NCI-H2171 (cell line): Measurements from ENCODE around the gene RNF114.
A peak's percentile ranks its signal among the peaks of the same experiment; 100 is the strongest.
"Not testable (repeated sequence)": the region's sequence is repeated elsewhere in the genome, so short reads cannot be mapped to it uniquely, and the experiment has no call there.

ENCODE experiments used
- DNase-seq: peaks from one replicate; lab custom pipeline; 2025; lab: John Stamatoyannopoulos, UW

Gene RNF114

DNA sequence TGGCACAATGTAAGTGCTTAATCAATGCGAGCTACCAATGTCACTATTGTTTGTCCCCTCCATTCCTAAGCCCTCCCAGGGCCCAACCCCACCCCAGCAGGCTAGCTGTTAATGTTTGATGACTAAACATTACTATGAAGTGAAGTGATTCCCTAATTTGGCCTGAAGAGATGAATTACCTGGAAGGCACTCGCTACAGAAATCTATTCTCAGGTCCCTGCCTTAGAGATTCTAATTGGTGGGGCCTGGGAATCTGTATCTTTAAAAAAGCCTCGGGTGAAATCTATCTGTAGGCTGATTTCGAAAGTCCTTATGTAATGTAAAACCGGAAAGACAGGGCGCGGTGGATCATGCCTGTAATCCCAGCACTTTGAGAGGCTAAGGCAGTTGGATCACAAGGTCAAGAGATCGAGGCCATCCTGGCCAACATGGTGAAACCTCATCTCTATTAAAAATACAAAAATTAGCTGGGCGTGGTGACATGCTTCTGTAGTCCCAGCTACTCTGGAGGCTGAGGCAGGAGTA is 29.6 kb downstream of the RNF114 start:
- DNase-seq: no peak

- no peak for DNase-seq
Measured at GRCh38 chr20:49966861-49967260, 30.7 kb downstream of the RNF114 start.

GRCh38 chr20:49969234-49969633 is 33.0 kb downstream of the RNF114 start:
- no peak for DNase-seq

DNA sequence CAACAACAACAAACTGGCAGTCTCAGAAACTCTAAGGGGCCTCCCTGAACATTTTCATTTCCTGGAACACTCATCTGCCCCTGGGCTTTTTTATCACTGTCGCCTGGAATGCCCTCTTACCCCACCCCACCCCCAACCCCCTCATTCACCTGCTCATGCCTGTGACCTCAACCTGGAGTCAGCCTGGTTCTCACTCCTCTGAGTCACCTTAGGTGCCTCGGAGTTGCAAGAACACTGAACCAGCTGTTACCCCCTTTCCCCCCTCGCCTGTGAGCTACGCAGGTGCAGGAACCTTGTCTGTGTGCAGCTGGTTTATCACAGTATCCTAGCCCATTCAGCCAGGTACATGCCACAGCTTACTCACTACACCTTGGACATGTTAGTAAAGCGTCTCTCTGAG is 33.7 kb downstream of the RNF114 start:
- peak; percentile 19 for DNase-seq

GRCh38 chr20:49970498-49970897 is 34.3 kb downstream of the RNF114 start:
- no peak for DNase-seq

DNA sequence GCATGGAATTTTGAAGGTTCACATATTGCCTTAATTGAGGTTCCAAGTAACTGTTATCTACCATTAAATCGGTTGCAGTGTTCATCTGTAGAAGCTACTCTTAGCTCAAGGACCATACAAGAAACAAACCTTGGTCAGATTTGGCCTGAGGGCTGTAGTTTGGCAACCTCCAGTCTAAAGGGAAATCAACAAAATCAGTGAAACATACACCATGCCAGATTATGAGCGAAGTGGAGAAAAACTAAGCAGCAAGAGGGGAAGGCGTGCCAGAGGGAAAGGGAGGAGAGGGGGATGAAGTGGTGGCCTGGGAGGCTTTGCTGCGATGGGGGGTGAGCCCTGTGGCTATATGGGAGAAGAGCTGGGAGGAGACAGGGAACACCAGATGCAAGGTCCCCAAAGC is 37.8 kb downstream of the RNF114 start:
- DNase-seq: no peak

GRCh38 chr20:49976542-49976941 is 40.3 kb downstream of the RNF114 start:
- no peak for DNase-seq

DNA sequence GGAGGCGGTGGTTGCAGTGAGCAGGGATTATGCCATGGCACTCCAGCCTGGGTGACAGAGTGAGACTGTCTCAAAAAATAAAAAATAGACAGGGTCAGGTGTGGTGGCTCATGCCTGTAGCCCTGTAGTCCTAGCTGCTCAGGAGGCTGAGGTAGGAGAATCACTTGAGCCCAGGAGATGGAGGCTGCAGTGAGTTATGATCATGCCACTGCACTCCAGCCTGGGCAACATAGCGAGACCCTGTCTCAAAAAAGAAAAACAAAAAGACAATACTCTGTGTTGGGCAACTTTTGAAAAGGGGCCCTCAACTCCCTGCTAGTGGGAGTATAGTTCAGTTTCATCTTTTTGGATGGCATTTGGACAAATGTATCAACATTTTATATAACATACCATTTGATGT is 41.5 kb downstream of the RNF114 start:
- not testable (repeated sequence) for DNase-seq

- no peak for DNase-seq
Measured at GRCh38 chr20:49978685-49979029, 42.5 kb downstream of the RNF114 start.

DNA sequence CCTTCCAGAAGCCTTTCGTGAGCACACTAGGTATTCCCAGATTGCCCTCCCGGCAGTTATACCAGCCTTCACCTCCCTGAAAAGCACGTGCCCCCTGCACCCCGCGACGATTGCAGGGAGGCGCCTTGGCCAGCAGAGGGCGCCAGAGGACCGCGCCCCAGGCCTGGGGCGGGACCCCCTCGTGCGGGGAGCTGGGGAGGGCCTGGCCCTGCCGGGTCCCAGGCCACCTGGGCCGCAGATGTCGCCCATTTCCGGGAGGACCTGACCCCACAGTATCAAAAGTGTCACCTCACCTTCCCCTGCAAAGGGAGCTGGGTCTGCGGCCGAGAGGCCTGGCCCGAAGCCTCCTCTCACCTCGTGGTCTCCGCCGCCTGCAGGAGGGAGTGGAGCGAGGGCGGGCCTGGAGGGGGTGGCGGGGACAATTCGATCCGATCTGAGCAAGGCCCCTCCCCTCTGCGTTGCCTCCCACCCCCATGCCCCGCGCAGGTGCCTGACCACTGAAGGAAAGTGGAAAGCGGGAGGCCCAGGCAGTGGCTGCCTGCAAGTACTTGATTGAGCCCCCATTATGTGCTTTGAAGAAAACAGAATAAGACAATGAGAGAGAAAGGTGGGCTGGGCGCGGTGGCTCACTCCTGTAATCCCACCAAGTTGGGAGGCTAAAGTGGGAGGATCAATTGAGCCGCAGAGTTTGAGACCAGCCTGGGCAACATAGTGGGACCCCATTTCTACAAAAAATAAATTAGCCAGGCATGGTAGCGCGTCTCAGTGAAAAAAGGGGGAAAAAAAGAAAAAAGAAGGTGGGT is 43.0 kb downstream of the RNF114 start:
- DNase-seq: peak; percentile 49

GRCh38 chr20:49980140-49981008 is 44.2 kb downstream of the RNF114 start:
- no peak for DNase-seq

- no peak for DNase-seq
Measured at GRCh38 chr20:49981218-49982071, 45.2 kb downstream of the RNF114 start.

DNA sequence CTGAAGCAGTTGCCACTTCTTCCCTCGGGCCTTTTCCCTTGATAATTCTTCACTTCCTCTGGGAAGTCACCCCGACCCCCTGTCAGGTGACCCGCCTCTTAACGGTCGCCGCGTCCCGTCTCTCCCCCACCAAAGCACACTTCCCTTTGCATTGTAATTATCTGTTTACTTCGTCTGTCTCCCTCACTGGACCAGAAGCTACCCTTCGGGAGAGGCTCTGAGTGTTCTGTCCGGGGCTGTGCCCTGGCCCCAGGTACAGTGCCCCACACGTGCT is 45.8 kb downstream of the RNF114 start:
- no peak for DNase-seq

DNA sequence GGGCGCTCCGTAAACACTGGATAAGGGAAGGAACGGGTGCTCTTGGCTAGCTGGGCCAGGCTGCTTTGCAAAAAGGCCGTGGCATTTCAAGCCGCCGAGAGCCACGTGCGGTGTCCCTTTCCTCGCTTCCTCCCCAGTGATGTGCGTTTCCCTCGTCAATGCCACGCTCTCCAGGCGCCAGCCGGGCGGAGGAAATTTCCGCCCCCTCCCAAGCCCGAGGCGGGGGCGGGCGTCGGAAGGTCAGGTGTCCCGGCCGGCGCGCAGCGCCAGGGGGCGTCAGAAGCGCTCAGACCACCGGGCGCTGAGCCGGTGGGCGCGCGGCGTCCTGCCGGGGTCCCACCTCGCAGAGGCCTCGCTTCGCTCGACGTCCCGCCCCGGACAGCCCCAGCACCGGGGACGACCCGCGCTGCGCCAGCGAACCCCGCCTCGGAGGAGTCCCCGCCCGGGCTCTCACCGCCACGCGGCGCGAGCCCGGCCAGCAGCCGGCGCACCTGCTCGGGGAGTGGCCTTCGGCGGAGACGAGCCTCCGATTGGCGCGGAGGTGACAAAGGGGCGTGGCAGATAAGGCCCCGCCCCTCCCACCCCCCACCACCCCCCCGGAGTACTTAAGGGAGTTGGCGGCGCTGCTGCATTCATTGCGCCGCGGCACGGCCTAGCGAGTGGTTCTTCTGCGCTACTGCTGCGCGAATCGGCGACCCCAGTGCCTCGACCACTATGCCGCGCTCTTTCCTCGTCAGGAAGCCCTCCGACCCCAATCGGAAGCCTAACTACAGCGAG is 46.3 kb downstream of the RNF114 start, which contains the start of gene SNAI1:
Gene SNAI1 (plus strand): TSS at position 635 of the 777 bp plus-strand sequence. CDS start 80 bp downstream, at position 715.
- DNase-seq: peak; percentile 93

- DNase-seq: no peak
Measured at GRCh38 chr20:49983123-49983847, 47.1 kb downstream of the RNF114 start.

GRCh38 chr20:49983848-49984408 is 47.7 kb downstream of the RNF114 start:
- no peak for DNase-seq

DNA sequence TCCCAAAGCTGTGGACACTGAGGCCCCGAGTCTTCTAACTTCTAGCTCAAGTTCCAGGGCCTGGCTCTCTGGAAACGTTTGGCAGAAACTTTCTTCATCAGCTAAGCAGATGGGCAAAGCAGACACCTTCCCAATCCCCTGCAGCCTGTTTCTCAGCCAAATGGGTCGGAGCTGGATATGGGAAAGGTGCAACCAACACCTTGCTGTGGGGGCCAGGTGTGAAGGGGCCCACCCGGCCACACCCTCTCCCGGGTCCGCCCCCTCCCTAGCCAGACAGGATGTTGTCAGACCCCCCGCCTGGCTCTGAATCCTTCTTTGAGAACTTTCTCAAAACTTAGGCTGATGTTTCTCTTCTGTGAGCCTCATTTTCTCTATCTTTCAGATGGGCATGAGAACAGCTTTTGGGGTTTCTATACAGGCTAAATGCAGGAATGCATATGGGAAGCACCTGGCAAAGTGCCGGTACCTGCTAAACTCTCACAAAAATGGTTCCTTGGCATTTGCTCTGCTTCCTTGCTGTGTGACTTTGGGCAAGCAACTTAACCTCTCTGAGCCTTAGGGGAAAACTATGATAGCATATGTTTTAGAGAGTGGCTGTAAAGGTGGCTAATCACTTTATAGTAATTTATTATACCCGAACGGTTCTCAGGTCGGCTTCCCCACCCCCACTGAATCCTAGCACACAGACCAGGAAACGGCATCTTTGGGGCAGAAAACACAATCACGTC is 48.4 kb downstream of the RNF114 start:
- no peak for DNase-seq

- no peak for DNase-seq
Measured at GRCh38 chr20:49985157-49985556, 49.0 kb downstream of the RNF114 start.

- DNase-seq: no peak
Measured at GRCh38 chr20:49985617-49986016, 49.4 kb downstream of the RNF114 start.

DNA sequence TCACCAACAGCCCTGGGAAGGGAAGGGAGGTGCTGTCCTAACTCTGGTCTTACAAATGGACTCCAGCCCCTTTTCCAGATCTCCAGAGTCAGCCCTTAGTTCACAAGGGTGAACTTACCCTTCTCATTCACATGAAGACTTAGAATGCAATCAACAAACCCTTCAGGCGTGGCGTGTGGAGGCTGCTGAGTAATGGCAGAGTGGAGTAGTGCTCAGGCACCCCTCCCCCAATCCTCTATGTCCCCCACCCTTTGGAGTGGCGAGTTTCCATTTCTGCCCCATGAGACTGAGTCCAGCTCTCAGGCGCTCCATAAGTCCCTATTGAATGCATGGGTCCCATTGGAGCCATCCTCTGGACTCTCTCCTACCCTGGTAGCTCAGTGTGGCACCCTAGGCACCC is 49.9 kb downstream of the RNF114 start:
- no peak for DNase-seq
